Measurements from ENCODE around the gene RPS6KB1. TPM values are rescaled to one million over a fixed set of nuclear protein-coding genes. Genes with fewer than 3 reads are reported as not detected.

The RPS6KB1 gene
- total and polyA plus RNA-seq, 2 donors (not counting 1 experiment from before 2014, with no cell fraction given), result 15.6 to 69.7 TPM

DNA sequence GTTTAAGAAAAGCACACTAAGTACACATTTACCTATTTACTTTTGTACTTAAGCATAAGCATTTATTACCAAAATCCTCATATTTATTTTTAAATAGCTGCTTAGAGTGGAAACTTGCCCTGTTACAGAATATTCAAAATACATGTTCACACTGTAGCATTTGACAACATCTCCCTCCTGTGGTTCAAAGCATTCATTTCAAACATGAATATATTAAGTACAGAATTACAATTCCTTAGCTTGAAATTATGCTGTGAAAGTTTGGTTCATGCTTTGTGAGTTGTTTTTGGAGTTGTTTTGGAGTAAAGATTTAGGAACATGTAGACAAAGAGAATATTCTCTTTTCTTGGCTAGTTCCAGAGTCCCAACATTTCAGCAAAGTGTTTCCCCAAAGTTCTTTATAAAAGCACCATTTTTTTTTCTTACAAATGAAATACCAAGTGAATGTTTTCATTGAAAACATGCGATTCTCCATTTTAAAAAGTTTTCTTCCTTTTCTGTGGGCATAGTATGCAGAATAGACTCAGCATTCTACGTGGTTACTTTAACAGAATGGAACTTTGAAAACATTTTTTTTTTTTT is 33.4 kb upstream of the RPS6KB1 start:
- H3K4me2 ChIP-seq (replicated peaks; ENCODE audit: low read depth, low read length, poor library complexity, severe bottlenecking), result no peak overlapping the region
- Mint-ChIP-seq H3K4me3 (no peak overlapping the region), H3K27ac (peak overlapping the region; percentile 37), H3K9me3 (ENCODE audit: insufficient read depth) (no peaks in the 10 kb centered on the region), H3K4me1 (no peaks in the 10 kb centered on the region), H3K27me3 (no peaks in the 10 kb centered on the region)
- H3K4me3 ChIP-seq (ENCODE audit: control extremely low read depth in 1 of 5, extremely low read depth in 1 of 5, insufficient read depth in 1 of 5, low read depth in 2 of 5, low read length in 4 of 5), result no peak overlapping the region
- H2AFZ ChIP-seq (ENCODE audit: insufficient read depth, low read depth, low read length, poor library complexity, severe bottlenecking), result no peak overlapping the region
- ChIA-PET POLR2A (interaction anchor here (0.6 kb wide), 1 partner anchor 32 kb away, joined by 3 read pairs; no protein-coding TSS in a partner anchor), CTCF (interaction anchor here (0.6 to 3.1 kb wide), 27 partner anchors 9 to 589 kb away, joined by 3 to 21 read pairs (median 4); no protein-coding TSS in a partner anchor)
- H3K36me3 ChIP-seq (replicated peaks in 1 of 2; ENCODE audit: control extremely low read depth in 1 of 2, control insufficient read depth in 1 of 2, extremely low read depth in 1 of 2, insufficient read depth in 2 of 2, low read length in 1 of 2), result peaks cover 4 to 26% of the 10 kb centered on the region in 2 experiments
- H3K4me1 ChIP-seq (ENCODE audit: control insufficient read depth in 2 of 2, insufficient read depth in 2 of 2, low read length in 2 of 2), result no peaks in the 10 kb centered on the region
- peak; percentile 54 for DNase-seq
- no peak overlapping the region for H3K9ac ChIP-seq (ENCODE audit: low read length)
- no peaks in the 10 kb centered on the region for H3K27me3 ChIP-seq (replicated peaks in 1 of 4; ENCODE audit: control extremely low read depth in 1 of 4, control insufficient read depth in 3 of 4, insufficient read depth in 4 of 4, low read length in 3 of 4)
- intact Hi-C loops (cut with micrococcal nuclease), result loop anchor here (1.0 to 2.0 kb wide), 3 partner anchors 73 to 112 kb away; no protein-coding TSS in a partner anchor
- ATAC-seq (ENCODE audit: low read depth), result peak; percentile 53
- TF ChIP-seq, protein P1, sequence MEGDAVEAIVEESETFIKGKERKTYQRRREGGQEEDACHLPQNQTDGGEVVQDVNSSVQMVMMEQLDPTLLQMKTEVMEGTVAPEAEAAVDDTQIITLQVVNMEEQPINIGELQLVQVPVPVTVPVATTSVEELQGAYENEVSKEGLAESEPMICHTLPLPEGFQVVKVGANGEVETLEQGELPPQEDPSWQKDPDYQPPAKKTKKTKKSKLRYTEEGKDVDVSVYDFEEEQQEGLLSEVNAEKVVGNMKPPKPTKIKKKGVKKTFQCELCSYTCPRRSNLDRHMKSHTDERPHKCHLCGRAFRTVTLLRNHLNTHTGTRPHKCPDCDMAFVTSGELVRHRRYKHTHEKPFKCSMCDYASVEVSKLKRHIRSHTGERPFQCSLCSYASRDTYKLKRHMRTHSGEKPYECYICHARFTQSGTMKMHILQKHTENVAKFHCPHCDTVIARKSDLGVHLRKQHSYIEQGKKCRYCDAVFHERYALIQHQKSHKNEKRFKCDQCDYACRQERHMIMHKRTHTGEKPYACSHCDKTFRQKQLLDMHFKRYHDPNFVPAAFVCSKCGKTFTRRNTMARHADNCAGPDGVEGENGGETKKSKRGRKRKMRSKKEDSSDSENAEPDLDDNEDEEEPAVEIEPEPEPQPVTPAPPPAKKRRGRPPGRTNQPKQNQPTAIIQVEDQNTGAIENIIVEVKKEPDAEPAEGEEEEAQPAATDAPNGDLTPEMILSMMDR (IDR thresholded peaks at IDR 0.05), result peak; percentile 77
- TF ChIP-seq EZH2 (IDR thresholded peaks at IDR 0.05; ENCODE audit: borderline replicate concordance, insufficient read depth, low read depth, low read length, poor library complexity, severe bottlenecking), result no peak
- H4K20me1 ChIP-seq (ENCODE audit: control insufficient read depth, insufficient read depth, low read length, poor library complexity, severe bottlenecking), result no peaks in the 10 kb centered on the region
- H3K9me3 ChIP-seq (ENCODE audit: control extremely low read depth in 1 of 3, control insufficient read depth in 2 of 3, insufficient read depth in 1 of 3, low read length in 2 of 3), result no peaks in the 10 kb centered on the region
- whole genome bisulfite sequencing (ENCODE audit: insufficient coverage), result no CpG with 5 or more reads among the region's 2 CpGs
- no peak overlapping the region for H3K27ac ChIP-seq (ENCODE audit: low read length in 2 of 2)
- no peaks in the 10 kb centered on the region for H3K79me2 ChIP-seq (ENCODE audit: control insufficient read depth, insufficient read depth, low read length)

DNA sequence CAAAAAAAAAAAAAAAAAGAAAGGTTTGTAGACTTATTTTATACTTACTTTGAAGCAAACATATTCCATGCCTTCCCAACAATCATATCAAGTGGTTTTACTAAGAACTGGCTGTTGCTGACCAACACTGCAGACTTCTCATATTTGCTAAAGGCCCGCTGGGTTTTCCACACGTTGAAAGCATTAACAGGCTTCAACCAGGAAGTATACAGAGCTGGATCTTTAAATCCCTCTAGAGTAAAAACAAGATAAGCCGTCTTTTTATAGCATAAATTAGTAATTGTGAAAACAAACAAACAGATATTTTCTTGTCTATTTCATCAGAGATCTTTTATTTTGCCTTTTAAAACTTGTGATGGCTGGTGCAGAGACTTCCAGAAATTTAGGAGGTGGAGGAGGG is 29.3 kb upstream of the RPS6KB1 start:
- no peaks in the 10 kb centered on the region for H3K4me1 Mint-ChIP-seq
- H3K4me1 ChIP-seq (ENCODE audit: control insufficient read depth in 2 of 2, insufficient read depth in 2 of 2, low read length in 2 of 2), result no peaks in the 10 kb centered on the region
- ChIA-PET POLR2A (no interaction called here), CTCF (interaction anchor here (0.7 to 2.0 kb wide), 2 partner anchors 51 to 103 kb away, joined by 3 to 5 read pairs; no protein-coding TSS in a partner anchor)
- H3K79me2 ChIP-seq (ENCODE audit: control insufficient read depth, insufficient read depth, low read length), result no peaks in the 10 kb centered on the region
- H4K20me1 ChIP-seq (ENCODE audit: control insufficient read depth, insufficient read depth, low read length, poor library complexity, severe bottlenecking), result no peaks in the 10 kb centered on the region
- no peak overlapping the region for H3K4me3 ChIP-seq (ENCODE audit: control extremely low read depth in 1 of 5, extremely low read depth in 1 of 5, insufficient read depth in 1 of 5, low read depth in 2 of 5, low read length in 4 of 5)
- H3K4me2 ChIP-seq (replicated peaks; ENCODE audit: low read depth, low read length, poor library complexity, severe bottlenecking), result no peak overlapping the region
- no peak overlapping the region for H3K27ac ChIP-seq (ENCODE audit: low read length in 2 of 2)
- TF ChIP-seq, protein P1 (IDR thresholded peaks at IDR 0.05), result no peak
- TF ChIP-seq EZH2 (IDR thresholded peaks at IDR 0.05; ENCODE audit: borderline replicate concordance, insufficient read depth, low read depth, low read length, poor library complexity, severe bottlenecking), result no peak
- peaks cover 4 to 42% of the 10 kb centered on the region in 2 experiments for H3K36me3 ChIP-seq (replicated peaks in 1 of 2; ENCODE audit: control extremely low read depth in 1 of 2, control insufficient read depth in 1 of 2, extremely low read depth in 1 of 2, insufficient read depth in 2 of 2, low read length in 1 of 2)
- no peaks in the 10 kb centered on the region for H3K27me3 Mint-ChIP-seq
- H2AFZ ChIP-seq (ENCODE audit: insufficient read depth, low read depth, low read length, poor library complexity, severe bottlenecking), result no peak overlapping the region
- DNase-seq, result no peak
- intact Hi-C loops (cut with micrococcal nuclease), result no loop called here
- no peaks in the 10 kb centered on the region for H3K9me3 Mint-ChIP-seq (ENCODE audit: insufficient read depth)
- no peak overlapping the region for H3K9ac ChIP-seq (ENCODE audit: low read length)
- no peaks in the 10 kb centered on the region for H3K27me3 ChIP-seq (replicated peaks in 1 of 4; ENCODE audit: control extremely low read depth in 1 of 4, control insufficient read depth in 3 of 4, insufficient read depth in 4 of 4, low read length in 3 of 4)
- WGBS (ENCODE audit: insufficient coverage), result 80% methylated on average over 1 of the region's 3 CpGs
- H3K9me3 ChIP-seq (ENCODE audit: control extremely low read depth in 1 of 3, control insufficient read depth in 2 of 3, insufficient read depth in 1 of 3, low read length in 2 of 3), result no peaks in the 10 kb centered on the region
- no peak overlapping the region for H3K4me3 Mint-ChIP-seq
- no peak overlapping the region for H3K27ac Mint-ChIP-seq
- no peak for ATAC-seq (ENCODE audit: low read depth)

All from B cell (primary cell).